Muscle of arm (tissue), 12 donors: Measurements from ENCODE around the gene PDE11A. TPM values are rescaled to one million over a fixed set of nuclear protein-coding genes. Genes with fewer than 3 reads are reported as not detected.

Source experiments
- DNase-seq: peaks from one replicate; pipeline ENCODE4 v3.0.0-alpha.2; 2013
- polyA plus RNA-seq, 12 donors: library from polyadenylated mRNA; unstranded; fragments of 120-200 nt; gene quantifications; one replicate each; pipeline ENCODE4 v1.2.1, GENCODE V29; 2013; ENCODE audit not compliant: insufficient read length in 12 of 12

Gene PDE11A
- polyA plus RNA-seq, 12 donors = 0.33 to 2.0 (median 0.78) TPM; not detected in 2

DNA sequence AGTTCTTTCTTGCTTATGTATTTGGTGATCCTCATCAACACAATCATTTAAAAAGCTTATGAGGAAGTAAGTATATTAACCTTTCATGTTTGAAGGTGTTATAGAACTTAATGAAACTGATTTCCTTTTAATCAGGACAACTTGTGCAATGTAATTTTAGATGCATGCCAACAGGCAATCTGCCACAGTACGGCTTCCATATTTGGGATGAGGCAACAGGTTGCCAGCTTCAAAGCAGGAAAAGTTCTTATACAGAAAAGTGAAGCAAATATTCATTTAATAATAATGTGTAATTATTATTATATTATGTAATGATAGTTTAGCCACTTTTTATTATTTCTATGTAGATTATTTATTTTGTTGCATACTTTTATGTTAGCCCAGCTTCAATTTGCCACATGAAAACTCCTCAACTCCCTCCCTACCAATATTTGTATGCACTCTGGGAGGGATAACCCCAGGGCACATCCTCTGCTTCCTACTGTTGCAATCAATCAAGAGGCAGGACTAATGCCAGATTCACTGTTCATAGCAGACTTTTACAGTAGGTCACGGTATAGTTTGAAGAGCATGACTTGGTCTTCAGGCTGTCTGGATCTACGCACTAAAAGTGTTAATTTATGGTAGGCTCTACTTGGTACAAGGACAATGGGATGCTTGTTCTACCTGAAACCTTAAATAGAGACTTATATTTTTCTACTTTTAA lies 402.8 kb downstream of the PDE11A start:
- DNase-seq = peak; percentile 35

DNA sequence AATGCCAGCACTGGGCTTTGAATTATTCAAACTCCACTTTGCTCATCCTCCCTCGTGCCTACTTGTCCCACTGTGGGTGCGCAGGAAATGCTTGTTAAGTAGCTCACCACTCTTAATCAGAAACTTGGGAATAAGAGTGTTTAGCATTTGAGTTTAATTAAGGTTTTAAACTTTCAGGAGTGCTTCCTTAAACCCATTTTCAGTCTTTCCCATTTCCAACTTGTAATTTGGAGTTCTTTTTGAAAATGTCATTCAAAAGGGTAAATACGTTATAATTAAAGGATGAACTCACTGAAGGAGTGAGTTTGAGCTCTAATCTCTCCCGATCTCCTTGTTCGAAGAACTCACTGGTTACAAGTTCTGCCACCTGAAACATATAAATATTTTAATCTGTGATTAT lies 403.4 kb downstream of the PDE11A start:
- DNase-seq = no peak

DNA sequence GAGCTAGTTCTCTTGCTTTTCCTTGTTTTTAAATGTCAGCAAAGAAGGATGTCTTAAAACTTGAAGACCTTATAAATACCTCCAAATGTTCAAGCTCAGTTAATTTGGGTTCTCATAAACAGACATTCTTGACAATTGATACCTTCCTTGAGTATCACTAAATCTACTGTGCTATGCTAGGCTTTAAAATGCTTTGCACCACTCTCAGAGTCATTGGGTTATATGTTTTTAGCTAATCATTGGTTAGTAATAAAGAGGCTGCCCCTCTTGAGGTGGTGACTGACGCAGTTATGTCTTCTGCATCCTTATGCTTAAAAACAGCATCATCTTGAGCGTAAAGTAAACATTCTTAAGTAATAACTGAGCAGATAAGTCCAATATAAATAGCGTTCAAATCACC lies 404.0 kb downstream of the PDE11A start:
- no peak for DNase-seq

DNA sequence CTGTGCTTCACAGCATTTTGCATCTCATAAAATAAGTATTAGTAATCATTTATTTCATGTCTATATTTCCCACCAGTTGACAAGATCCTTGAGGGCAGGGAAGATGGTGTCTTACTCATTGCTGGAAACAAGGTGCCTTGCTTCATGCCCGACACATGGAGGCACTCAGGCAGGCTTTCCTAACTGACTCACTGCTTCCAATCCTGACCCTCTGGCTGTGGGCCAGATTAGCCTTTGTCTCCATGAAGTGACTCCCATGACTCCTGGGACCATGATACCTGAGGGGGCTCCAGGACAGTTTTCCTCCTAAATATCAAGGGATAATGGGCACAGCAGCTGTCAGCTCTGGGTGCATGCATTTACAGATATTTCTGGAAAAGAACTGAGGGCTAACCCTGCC lies 405.0 kb downstream of the PDE11A start:
- no peak for DNase-seq

DNA sequence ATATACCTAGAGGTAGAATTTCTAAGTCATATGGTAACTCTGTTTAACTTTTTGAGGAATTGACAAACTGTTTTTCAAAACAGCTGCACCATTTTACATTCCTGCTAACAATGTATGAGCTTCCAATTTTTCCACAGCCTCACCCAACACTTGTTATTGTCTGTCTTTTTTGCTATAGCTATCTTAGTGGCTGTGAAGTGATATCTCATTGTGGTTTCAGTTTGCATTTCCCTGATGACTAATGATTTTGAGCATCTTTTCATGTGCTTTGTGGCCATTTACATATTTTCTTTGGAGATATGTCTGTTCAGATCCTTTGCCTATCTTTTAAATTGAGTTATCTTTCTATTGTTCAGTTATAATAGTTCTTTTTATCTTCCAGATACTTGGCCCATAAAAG lies 406.2 kb downstream of the PDE11A start:
- DNase-seq = no peak

DNA sequence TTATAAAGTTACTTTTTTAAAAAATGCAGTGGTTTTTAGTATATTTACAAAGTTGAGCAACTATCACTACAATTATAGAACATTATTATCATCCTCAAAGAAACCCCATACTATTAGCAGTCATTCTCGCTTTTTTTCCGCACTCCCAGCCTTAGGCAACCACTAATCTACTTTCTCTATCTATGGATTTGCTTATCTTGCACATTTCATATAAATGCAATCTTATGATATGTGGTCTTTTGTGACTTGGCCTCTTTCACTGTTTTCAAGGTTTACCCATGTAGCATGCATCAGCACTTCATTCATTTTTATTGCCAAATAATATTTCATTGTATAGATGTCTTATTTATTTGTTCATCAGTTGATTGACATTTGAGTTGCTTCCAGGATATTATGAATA lies 406.6 kb downstream of the PDE11A start:
- DNase-seq = no peak

DNA sequence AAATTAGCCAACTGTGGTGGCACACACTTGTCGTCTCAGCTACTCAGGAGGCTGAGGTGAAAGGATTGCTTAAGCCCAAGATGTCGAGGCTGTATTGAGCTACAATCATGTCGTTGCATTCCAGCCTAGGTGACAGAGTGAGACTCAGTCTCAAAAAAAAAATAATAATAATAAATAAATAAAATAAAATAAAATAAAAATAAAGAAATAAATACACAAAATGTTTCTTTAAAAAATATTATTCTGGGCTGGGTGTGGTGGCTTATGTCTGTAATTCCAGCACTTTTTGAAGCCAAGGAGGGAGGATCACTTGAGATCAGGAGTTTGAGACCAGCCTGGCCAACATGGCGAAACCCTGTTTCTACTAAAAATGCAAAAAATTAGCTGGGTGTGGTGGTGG lies 407.2 kb downstream of the PDE11A start:
- no peak for DNase-seq

DNA sequence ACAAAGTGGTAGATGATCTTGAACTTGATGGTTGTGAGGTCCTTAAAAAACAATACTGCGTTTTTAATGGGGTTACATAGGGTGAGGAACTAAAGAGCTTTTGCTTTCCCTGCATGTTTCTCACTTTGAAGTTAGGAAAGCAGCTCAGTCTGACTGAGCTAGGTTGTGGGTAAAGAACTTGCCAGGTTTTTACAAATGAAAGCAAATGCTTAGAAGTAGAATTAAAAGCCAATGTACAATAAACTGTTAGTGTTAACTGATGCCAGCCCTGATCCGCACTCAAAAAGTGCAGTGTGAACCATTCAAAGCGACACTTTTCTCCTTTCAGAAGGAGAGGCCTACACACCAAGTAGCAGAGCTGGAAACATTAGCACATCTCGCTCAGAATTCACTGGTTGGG lies 409.7 kb downstream of the PDE11A start:
- no peak for DNase-seq

DNA sequence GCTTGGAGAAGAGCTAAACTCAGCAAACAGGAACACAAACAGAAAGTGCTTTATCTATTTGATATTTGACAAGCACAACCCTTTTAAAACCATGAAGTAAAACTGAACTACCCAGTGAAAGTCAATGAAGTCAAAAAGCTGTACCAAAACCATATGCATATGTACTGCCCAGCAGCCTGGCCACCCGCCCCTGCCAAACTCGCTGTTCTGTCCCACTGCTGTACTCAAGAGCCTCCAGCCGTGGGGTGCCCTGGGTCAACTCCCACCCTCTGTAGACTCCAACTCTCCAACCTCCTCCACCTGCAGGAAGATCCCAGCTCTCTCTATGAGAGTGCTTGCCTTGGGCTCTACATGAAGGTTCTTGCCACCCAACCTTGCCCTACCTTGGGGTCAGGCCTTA lies 411.8 kb downstream of the PDE11A start:
- no peak for DNase-seq

DNA sequence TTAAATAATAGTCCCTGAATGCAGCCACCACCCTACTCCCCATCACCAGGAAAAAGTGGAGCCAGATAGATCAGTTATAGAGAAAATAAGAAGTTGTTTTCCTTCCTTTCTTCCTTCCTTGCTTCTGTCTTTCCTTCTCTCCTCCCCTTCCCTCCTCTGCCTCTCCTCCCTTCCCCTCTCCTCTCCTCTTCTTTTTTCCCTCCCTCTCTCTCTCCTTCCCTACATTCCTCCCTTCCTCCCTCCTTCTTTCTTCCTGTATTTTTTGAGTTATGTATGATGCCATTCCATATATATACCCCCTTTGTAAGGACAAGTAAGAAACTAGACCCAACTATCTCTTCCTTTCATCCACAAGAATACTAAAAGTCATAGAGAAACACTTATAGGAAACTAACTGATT lies 414.3 kb downstream of the PDE11A start:
- DNase-seq = no peak

DNA sequence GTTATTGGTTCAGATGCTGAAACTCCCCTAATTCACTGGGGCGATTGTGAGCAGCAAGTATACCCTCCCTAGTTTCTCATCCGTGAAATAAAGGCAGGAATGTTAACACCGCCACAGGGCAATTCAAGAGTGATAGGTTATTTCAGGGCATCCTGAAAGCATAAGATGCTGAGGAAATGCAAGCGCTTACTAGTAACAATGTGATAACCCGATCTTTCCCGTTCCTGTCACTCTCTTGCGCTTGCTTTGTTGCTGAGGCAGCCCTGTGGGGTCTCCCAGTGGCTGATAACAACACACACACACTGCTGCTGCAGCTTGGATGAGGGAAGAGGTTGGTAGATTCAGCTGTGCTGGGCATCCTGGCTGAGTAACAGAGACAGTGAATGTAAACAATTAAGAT lies 420.7 kb downstream of the PDE11A start:
- DNase-seq = no peak

DNA sequence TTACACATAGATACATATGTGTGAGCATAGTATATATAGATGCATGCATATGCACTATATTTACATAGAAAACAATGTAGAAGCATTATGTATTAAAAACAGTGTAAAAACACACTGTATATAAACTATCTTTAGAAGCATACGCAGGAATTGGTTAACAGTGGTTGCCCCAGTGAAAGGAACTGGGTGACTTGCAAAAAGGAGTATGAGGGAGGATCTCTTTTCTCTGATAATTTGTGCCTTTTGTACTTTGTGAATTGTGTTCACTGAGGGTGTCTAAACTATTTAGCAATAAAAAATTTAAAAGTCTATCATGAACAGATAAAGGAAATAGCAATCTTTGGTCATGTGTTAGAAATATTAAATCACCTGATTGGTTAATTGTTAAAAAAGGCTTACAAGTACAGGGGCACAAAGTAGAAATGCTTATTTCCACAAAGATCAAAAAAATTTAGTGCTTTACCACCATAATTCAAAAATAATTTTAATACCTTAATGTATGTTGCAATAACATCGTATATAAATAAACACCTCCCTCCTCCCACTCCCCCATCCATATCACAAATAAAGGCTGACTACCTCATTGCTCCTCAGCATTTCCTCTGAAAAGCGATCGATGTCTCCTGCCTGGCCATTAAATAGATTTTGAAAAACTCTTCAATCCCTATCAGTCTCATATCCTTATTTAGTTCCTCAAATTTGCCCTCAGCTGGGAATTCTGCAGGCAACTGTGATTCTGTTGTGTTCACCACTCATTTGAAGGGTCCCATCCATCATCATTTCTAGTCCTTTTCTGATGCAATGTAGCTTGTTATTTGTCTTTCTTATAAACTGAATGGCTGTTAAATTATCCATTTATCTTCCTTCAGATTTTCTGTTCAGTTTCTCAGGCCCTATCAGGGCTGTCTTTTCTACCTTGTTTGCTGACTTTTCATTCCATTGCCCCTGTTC lies 422.7 kb downstream of the PDE11A start:
- DNase-seq = no peak

DNA sequence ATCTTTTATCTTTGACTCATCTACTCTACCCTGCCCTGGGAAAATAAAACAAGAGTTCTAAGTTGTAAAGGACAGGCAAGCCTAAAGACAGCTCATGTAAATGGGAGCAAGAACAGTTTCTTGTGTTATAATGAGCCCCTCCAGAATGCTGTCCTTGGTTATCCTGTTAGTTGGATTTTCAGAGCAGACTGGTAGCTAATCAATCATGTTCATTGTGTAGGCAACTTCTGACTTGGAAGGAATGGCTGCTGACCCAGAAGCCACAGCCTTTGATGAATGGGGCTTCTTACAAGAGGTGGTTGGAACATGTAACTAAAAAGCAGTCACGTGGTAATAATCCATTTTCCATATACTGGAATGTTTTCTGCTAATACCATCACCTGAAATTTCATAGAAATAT lies 425.8 kb downstream of the PDE11A start:
- no peak for DNase-seq

DNA sequence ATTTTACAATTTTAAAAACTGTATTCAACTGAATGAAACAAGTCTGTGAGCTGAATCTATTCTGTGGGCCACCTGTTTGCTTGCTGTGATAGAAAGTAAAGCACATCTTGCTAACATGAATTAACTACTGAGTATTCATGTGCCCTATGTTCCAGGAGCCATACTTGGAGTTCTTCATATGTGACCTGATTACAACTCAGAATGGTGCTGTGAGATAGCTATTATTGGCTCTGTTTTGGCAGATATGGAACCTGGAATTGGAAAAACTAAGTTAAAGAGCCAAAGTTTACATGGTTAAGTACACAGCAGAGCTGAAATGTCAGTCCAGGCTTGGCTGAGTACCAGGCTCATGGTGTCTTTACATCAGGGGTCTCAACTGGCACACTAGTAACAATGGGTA lies 426.3 kb downstream of the PDE11A start:
- DNase-seq = no peak

DNA sequence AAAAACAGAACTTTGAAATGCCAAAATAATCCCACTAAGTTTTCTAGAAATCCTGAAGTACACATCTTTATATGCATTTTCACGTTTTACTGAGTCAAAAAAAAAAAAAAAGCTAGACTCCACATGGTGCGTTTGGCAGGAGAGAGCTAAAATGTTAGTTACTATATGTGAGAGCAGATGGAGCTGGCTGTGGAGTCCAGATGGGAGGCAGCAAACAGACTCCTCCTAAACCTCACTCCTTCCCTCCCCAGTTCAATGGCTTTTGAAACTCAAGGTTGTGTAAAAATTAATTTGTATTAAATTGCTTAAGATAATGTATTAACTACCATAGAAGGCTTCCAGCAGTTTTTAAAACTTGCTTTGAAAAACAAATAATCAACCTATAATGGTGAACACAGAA lies 431.2 kb downstream of the PDE11A start:
- DNase-seq = peak; percentile 21

DNA sequence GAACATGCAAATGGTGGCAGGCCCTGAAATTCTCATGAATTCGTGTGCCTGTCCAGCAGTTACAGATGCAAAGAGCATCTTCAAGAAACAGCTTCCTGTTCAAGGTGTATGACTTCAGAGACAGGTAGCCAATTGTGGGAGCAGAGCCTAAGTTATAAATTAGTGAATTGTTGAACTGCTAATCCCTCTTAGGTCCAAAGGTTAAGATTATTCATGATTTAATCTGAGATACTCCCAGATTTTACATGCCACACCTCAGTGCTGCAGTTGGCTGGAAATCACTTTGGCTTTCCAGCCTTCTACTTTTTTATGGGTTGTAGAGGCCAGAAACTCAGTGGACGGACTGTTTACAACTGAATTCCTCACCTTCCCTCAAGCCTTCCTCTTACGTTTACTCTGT lies 432.2 kb downstream of the PDE11A start:
- no peak for DNase-seq

DNA sequence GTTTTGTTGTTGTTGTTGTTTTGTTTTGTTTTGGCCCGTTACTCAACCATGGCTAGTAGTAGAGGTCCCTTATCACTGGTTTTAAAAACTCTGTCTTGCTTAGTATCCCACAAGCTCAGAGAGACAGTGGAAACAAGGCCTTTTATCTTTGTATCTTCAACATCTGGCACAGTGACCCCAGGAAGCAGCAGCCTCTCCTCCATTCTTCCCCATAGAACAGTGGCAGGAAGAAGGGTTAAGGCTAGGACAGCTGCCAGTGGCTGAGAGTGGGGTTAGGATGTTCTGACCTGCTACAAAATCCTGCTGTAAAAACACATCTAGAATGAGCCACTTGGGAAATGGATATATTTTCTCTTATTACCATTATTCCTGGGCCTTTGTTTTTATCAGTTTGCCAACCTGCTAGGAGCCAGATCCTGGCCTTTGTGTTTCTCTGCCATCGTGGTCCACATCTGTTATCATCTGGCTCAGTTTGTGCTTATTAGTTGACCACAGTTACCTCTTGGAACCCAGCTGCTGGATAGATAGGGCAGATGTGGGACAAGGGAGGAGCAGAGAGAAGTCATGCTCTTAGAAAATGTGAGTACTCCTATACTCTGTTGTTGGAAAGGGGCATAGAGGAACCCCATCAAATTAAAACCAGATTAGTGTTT lies 433.2 kb downstream of the PDE11A start:
- DNase-seq = no peak

DNA sequence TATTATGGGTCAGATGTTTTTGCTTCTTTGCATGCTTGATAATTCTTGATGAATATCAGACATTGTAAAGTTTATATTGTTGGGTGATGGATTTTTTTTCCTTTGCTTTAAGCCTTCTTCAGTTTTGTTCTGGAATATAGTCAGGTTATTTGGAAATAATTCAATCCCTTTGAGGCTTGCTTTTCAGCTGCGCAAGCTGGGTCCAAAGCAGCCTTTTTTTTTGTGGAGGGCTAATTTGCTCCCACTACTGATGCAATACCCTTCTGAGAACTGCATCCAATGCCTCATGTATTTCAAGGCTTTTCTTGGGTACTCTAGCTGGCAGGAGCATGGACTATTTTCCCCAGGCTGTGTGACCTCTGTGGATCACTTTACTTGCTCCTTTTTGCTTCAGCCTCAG lies 434.1 kb downstream of the PDE11A start:
- DNase-seq = peak; percentile 15

DNA sequence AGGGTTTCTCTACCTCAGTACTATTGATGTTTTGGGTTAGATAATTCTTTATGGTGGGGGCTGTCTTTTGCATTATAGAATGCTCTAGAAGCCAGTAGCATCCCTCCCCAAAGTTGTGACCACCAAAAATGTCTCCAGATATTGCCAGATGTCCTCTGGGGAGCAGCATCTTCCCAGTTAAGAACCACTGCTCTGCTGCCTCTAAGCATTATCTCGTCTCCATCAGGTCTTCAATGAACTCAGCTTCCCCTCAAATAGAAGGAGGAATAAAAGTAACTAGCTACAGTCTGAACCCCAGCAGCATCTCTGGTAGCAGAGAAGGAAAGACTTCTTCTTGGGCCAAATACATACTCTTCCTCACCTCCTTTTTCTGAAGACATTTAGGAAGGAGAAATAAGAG lies 435.9 kb downstream of the PDE11A start:
- no peak for DNase-seq

DNA sequence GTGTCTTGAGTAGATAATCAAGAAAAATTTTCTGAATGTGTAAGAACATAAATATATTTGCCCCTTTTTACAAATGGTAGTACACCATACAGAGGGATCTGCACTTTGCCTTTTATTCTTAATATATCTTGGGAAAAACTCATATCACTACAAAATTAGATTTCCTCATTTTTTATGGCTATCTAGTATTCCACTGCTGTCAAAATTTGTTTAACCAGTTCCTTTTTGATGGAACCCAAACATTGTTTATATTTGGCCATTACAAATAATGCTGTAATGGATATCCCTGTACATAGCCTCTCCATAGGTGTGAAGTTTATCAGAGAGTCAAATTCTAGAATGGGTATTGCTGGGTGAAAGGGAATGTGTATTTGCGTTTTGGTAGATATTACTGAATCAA lies 436.9 kb downstream of the PDE11A start:
- no peak for DNase-seq

DNA sequence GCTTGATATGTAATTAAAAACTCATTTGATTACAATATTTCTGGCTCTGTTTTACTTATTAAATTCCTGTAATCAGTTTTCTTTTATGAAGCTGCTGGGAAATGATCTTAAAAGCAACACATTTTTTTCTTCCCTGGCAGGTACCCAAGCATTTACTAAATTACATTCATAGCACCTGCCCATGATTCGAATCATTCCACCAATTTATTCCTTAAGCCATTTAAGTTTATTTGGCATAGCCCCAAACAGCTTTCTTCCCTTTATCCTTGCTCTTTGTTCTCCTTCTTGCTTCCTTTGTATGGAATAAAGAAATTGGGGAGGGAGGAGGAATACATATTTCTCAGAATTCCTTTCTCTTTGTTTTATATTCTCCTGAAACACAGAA lies 438.7 kb downstream of the PDE11A start:
- no peak for DNase-seq

DNA sequence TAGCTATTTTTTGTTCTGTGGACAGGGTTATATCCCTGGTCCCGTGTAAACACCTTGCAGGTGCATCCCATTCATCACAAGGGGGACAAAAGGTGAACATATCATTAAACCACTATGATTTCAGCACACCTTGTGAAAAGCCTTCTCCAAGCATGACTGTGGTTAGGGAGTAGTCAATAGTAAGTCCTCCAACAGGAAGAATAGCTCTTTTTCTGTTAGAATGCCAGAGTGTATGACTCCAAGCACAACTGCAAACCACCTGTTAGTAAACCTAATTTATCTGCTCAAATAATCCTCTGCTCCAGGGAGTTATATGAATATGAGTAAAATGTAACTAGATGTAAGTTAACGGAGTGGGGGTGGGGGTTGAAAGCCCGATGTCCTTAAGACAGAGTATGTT lies 439.5 kb downstream of the PDE11A start:
- no peak for DNase-seq

DNA sequence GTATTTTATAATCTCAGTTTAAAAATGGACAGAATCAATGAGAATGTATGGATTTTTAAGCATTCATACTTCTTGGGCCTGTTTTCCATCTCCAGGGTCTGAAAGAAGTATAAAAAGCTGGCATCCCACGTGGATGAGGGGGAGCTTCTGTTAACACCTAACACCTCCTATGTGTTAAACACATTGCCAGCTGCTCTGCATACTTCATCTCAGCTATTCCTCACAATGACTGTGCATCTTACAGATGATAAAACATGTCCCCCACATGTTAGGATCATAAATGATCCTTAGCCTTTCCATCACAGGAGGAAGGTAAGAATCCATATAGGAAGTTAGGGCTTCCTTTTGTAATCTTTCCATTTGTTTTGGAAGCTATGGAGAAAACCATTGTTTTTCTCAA lies 440.9 kb downstream of the PDE11A start:
- DNase-seq = no peak
